AG08396 (cell line): ENCODE results near the gene DNAJC8.

Source experiments
- DNase-seq: peaks from one replicate; pipeline ENCODE4 v3.0.0; 2012; ENCODE audit warnings: low spot score, mixed read lengths

The DNAJC8 gene, protein sequence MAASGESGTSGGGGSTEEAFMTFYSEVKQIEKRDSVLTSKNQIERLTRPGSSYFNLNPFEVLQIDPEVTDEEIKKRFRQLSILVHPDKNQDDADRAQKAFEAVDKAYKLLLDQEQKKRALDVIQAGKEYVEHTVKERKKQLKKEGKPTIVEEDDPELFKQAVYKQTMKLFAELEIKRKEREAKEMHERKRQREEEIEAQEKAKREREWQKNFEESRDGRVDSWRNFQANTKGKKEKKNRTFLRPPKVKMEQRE

DNA sequence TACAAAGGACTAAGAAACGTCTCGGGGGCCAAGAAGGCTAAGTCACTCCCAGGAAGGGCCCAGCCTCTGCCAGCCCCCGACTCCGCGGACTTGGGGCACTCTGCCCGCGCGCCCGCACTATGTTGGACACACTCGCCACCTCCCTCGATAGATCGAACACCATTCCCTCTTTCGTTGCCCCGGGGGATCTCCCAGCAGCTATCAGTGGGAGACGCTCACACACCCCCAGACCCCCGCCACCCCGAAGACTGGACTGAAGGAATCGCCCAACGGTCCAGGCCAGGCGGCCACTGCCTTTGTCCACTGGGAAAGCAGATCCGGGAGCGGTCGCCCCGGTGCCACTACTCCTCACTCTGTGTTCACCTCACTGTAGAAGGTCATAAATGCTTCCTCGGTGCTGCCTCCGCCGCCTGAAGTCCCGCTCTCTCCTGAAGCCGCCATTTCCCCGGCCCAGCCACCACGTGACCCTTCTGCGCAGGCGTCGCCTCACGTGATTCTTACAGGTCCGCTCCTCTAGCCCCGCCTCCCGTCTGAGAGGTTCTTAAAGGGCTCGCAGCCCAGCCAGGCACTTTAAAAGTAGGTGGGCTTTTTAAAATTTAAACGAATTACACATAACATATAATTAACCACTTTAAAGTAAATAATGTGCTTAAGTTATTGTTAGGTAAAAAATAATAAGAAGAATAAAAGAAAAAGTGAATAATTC lies at the start of gene DNAJC8:
Gene DNAJC8 (minus strand): TSS at position 472 of the 706 bp plus-strand sequence. CDS start 31 bp downstream, at position 441.
- DNase-seq, result peak; percentile 91

DNA sequence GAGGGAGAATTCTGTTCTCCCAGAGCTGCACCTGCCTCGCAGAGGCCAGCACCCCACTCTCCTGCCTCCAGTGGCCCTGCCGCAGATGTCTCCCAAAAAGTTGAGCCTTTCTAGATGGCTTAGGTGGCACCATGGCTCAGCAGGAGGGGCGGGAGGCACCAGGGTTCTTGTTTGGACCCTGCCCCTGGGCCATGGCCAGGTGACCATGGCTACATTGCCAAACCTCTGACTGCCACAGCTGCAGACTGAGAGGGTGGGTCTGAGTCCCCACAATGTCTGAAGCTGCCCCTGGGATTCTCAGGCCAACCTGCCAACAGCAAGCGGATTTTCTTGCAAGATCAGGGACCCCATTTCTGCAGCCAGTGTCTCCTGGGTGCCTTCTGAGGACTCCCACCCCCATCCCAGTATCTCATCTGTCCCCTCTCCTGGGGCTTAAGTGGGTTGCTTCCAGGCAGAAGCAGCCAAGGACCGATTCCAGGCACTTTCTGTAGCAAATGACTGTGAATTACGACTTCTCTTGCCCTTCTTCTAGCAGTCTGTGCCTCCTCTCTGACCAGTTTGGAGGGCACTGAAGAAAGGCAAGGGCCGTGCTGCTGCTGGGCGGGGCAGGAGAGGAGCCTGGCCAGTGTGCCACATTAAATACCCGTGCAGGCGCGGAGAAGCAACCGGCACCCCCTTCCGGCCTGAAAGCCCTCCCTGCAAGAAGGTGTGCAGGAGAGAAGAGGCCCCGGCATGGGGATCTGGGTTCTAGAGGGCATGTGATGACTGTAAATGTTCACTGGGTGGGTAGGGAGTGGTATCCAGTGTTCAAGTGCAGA lies 49.0 kb upstream of the DNAJC8 start:
- no peak for DNase-seq

DNA sequence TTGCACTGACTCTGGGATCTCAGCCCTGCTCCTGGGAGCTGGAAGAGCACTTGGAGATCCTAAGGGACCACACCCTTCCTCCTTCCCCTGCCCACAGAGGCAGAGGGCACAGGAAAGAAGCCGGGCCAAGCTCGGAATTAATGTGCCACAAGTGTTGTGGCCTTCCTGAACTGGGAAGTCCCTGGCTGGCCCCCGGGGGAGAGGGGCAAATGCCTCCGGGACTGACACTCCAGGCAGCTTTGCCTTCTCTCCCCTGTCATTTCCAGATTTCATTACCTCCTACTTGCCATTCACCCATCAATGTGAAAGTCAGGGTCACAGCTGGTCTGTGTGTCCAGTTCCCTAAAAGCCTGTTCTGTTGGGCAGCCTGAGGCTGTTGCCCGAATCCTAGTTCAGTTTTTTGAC lies 48.1 kb upstream of the DNAJC8 start:
- no peak for DNase-seq

DNA sequence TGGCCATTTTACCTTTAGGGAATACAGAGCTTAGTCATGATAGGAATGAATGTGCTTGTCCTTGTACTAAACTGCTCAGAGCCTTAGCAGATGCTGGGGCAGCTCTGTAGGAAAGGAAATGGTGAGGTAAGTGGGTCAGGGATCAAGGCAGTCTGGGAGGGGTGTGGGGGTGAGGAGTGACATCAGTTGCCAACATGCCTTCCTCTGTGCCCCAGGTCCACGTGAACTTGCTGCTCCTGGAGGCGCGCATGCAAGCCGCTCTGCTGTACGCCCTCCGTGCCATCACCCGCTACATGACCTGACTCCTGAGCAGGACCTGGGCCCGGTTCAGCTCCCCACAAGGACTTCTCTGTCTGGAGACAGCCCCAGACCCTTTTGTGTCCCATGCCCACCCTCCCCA lies 47.7 kb upstream of the DNAJC8 start:
- DNase-seq, result no peak

DNA sequence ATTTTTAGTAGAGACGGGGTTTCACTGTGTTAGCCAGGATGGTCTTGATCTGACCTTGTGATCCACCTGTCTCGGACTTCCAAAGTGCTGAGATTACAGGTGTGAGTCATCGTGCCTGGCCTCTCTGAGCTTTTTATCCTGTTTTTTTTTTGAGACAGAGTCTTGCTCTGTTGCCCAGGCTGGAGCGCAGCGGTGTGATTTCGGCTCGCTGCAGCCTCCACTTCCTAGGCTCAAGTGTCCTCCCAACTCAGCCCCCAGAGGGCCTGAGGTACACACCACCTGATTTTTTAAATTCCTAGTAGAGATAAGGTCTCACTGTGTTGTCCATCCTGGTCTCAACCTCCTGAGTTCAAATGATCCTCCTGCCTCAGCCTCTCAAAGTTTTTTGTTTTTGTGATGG lies 46.9 kb upstream of the DNAJC8 start:
- no peak for DNase-seq

DNA sequence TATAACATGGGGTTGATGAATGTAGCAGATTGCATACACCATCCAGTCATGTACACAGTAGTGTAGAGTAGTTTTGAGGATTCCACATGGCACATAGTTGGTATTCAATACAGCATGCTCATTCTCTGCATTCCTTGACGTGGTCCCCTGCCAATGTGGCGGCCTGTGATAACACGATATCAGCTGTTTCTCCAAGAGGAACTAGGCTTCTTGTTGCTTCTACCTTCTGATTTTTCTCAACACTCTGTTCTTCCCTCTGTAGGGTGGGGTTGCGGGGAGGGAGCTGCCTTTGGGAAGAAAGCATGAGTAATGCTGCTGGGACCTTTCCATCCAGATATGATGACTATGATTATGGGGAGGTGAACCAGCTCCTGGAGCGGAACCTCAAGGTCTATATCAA lies 45.9 kb upstream of the DNAJC8 start:
- no peak for DNase-seq

DNA sequence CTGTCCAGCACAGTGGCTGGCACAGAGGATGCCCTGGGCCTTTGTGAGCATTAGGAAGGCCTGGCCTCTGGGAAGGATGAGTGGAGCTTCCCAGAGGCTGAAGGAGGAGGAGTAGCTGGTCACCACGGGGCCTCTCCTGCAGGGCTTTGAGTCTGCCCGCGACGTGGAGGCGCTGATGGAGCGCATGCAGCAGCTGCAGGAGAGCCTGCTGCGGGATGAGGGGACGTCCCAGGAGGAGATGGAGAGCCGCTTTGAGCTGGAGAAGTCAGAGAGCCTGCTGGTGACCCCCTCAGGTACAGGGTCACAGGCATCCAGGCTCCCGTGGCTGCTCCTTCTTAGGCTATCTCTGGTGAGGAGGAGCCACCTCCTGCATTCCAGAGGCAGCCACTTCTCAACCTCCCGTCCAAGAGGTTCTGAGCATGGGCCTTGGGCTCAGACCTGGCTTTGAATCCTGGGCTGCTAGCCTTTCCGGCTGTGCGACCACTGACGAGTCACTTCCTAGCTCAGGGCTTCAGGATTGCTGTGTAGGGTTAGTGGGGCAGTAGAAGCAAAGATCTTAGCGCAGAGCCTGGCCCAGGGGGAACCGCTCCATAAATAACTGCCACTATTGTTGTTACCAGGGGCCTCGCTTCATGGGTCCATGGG lies 40.5 kb upstream of the DNAJC8 start:
- no peak for DNase-seq

DNA sequence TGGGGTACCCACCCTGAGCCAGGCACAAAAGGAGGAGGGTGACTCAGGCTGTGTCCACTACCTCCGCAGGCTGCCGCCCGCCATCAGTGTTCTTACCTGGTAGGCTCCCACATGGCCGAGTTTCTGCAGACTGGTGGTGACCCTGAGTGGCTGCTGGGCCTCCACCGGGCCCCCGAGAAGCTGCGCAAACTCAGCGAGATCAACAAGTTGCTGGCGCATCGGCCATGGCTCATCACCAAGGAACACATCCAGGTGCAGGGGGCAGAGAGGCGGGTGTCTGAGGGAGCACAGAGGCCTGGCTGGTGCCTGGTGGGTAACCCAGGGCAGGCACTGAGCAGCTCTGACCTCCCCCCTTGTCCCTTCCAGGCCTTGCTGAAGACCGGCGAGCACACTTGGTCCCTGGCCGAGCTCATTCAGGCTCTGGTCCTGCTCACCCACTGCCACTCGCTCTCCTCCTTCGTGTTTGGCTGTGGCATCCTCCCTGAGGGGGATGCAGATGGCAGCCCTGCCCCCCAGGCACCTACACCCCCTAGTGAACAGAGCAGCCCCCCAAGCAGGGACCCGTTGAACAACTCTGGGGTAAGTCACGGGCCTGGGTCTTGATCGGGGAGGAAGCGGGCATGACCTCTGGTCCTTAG lies 39.5 kb upstream of the DNAJC8 start:
- no peak for DNase-seq

DNA sequence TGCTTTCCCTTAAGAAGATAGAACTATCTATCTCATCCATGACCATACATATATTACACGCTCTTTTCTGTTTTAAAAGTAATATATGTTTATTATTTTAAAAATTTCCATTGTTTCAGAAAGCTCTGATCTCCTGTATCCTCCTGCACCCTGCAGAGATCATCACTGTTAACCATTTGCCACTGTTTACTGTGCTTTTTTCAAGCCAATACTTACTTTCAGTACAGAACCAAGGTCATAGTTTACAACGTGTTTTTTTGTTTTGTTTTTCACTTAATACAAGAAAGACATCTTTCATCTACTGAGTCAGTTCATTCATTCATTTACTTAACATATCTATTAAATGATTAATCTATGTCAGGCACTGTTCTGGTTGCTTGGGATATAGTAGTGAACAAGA lies 36.7 kb upstream of the DNAJC8 start:
- no peak for DNase-seq

DNA sequence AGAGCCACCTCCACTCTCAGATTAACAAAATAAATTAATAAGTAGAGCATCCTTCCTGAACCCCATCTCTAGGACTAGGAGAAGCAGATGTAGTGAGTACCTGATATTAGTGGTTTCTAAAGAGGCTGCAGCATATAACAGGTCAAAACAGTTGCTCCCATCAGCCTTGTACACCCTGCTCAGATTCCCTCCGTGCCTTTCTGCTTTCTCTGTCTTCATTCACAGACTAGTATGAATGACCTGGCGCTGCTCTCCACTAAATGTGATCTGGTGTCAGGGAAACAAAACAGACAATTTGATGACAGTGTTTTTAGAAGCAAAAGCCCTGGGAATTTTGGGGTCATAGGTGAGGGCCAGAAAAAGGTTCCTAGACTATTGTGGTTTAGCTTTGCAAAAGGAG lies 34.8 kb upstream of the DNAJC8 start:
- peak; percentile 0 for DNase-seq

DNA sequence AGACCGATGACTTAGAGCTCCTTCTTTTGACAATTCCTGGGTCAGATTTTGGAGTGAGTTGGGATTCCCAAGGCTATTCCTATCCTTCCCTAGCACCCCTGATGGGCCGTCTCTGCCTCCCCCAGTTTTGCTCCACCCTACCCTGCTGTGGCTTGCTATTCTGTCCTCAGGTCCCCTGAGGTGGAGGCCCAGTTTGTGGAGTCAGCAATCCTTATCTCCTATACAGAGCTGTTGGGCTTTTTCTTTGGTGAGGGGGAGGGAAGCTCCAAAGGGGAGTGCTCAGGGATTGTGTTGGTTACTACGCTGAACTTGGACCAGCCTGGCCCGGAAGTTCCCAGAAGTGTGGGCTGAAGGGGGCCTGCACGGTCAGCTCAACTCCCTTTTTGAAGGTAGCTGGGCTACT lies 34.1 kb upstream of the DNAJC8 start:
- DNase-seq, result peak; percentile 1

DNA sequence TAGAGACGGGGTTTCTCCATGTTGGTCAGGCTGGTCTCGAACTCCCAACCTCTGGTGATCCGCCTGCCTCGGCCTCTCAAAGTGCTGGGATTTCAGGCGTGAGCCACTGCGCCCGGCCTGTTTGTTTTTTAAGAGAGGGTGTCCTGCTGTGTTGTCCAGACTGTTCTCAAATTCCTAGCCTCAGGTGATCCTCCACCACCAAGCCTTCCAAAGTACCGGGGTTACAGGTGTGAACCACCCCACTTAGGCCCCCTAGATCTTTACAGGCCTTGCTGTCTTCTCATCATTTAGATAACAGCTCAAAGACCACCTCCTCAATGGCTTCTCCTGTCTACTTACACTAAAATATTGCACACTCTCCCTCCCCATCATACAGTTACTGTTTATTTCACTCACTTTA lies 32.7 kb upstream of the DNAJC8 start:
- DNase-seq, result no peak

DNA sequence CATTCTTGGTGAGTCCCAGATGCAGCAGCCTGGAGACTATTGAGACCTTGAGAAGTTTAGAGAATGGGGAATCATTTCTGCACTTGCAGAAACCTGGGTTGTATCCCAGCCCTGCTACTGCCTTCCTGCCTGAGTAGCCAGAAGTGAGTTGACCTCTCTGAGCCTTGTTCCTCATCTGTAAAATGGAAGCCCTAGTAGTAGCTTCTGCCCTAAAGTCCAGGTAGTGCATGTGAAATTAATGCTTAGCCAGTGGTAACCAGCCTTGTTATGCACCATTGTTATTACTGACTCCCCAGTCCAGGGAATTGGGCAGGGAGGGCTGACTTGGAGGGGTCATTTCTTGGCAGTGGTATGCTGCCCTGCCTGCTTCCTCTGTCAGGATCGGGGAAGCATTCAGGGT lies 32.1 kb upstream of the DNAJC8 start:
- no peak for DNase-seq

DNA sequence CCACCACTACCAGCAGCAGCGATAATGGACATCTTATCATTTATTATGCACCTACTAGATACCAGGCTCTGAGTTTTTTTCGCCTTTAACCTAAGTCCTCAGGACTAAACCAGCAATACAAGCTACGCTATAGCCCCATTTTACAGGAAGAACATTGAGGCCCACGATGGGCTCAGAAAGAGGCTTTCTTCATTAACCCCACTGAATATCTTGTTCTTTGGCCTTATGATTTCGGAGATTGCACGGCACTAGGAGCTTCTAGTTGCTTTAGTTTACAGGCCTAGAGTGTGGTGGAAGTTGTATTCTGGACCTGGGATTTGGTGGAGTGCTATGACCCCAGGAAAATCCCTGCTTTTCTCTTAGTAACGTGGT lies 28.0 kb upstream of the DNAJC8 start:
- DNase-seq, result no peak

DNA sequence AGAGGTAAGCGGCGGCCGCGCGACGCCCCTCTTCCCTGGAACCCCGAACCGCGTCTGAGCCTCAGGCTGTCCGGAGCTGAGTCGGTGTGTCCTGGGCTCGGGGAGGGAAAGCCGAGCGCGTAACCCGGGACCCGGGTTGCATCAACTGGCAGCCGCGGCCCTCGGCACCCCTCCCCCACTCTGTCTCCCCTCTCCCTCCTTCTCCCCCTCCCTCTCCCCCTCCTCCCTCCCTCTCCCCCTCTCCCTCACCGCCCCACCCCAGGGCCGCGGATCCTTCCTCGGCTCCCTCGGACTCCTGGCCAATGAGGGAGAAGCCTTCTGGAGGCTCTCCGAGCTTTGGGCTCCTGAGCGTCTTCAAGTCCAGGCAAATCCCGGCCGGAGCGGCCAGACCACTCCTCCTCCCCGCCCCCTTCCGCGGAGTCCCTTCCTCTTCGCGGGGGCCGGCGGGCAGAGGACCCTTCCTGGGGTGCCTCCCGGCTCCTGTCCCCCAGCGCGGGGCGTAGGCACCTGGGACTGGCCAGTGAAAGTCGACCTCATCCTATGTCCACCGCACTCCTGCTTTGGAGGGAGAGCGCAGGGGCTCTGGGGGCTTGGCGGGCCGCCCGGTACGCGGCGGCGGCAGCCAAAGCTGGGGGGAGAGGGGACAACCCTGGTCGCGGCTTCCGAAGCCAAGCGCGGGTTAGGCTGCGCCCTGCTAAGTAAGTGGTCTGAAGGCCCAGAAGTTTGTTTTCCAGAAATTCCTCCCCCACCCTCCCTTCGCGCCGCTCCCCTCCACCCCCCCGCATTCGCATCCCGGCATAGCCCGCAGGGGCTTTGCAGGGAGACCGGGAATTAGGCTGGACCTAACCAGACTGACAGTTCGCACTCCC lies 27.3 kb upstream of the DNAJC8 start:
- peak; percentile 82 for DNase-seq

DNA sequence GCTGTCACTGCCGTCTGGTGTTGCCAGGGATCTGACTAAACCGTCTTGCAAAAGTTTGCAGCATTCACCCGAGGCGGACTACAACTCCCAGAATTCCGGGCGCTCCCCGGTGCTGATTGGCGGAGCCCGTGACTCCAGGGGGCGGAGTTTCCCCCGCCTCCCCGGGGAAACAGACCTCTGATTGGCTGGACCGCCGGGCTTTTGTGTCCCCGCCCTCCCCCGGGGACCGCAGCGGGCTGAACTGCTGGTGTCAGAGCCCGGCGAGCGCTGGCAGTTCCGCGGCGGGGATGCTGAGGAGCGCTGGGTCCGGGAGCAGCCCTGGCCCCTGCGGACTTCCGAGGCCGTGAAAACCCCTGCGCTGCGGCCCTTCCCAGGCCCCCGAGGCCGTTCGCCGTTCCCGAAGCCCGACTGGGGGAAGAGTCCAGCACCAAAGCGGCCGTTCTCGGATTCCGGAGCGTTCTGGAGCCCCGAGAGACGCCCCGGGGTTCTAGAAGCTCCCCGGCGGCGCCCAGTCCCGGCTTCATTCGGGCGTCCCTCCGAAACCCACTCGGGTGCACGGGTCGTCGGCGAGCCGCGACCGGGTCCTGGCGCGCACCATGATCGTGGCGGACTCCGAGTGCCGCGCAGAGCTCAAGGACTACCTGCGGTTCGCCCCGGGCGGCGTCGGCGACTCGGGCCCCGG lies 26.6 kb upstream of the DNAJC8 start, which contains the start of gene SESN2:
Gene SESN2 (plus strand): TSS at position 267 of the 682 bp plus-strand sequence. CDS start 330 bp downstream, at position 597.
- DNase-seq, result peak; percentile 98

DNA sequence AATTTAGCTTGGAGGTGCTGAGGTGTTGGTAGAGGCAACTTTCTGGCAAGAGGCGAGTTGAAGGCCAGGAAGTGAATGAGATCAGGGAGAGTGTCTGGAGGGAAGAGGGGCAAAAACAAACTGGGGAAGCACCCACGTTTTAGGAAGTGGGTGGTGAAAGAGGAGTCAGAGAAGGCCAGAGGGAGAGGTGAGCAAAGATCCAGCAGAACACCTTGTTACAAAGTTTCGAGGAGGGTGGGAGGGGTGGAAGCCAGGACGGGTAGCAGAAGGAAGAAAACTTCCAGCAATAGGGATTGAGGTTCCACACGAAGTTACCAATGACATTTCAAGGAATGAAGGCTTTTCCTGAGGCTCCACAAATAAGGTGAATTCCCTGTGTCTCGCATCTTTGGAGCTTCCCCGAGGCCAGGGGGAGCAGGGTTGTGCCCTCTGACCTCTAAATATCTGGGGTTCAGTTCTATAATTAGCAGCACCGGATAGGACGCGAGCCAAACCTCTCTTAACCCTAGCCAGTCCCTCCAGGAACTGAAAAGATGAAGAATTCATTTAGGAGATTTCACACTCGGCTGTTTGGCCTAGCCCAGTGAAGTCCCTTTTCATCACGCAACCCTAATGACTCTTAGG lies 25.9 kb upstream of the DNAJC8 start:
- DNase-seq, result no peak

DNA sequence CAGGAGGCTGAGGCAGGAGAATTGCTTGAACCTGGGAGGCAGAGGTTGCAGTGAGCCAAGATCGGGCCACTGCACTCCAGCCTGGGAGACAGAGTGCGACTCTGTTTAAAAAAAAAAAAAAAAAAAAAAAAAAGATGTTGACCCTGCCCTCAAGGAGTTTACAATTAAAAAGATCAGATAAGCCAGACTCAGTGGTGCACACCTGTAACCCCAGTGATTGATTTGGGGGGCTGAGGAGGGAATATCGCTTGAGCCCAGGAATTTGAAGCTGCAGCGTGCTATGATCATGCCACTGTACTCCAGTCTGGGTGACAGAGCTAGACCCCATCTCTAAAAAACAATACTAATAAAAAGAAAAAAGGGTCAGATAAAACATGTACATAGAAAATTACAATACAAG lies 24.9 kb upstream of the DNAJC8 start:
- DNase-seq, result no peak

DNA sequence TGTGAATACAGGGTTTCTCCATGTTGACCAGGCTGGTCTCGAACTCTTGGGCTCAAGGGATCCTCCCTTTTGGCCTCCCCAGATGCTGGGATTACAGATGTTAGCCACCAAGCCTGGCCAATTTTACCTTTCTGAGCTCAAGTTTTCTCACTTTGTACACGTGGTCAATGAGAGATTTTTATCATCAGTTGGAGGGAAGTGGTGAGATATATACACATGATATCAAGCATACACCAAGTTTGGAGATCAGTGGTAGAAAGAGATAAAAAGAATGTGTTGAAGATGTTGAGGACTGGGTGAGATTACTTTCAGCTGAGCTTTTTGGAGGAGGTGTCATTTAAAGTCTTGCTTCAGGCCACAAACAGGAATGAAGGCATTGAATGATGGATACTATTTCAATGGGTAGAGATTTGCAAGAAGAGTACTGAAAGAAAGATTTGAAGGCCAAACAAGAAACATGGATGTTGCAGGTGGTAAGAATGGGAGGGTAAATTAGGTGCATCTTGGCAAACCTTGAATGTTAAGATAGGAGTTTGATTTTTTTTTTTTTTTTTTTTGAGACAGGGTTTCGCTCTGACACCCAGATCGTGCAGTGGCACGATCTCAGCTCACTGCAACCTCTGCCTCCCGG lies 23.5 kb upstream of the DNAJC8 start:
- DNase-seq, result no peak
